Measurements from ENCODE around the gene LRRK1.

LRRK1 gene

GRCh38 chr15:100892013-100892355 lies 27.2 kb upstream of the LRRK1 start:
- no peak for DNase-seq (ENCODE audit: low spot score)

GRCh38 chr15:100893261-100893963 lies 25.7 kb upstream of the LRRK1 start:
- no peak for DNase-seq (ENCODE audit: low spot score)

GRCh38 chr15:100893964-100894295 lies 25.2 kb upstream of the LRRK1 start:
- DNase-seq (ENCODE audit: low spot score), result no peak

GRCh38 chr15:100895721-100896120 lies 23.4 kb upstream of the LRRK1 start:
- no peak for DNase-seq (ENCODE audit: low spot score)

GRCh38 chr15:100897221-100898151 lies 21.7 kb upstream of the LRRK1 start:
- DNase-seq (ENCODE audit: low spot score), result no peak

GRCh38 chr15:100898152-100898490 lies 21.0 kb upstream of the LRRK1 start:
- peak; percentile 40 for DNase-seq (ENCODE audit: low spot score)

- DNase-seq (ENCODE audit: low spot score), result no peak
Measured at GRCh38 chr15:100898661-100899462, 20.3 kb upstream of the LRRK1 start.

- no peak for DNase-seq (ENCODE audit: low spot score)
Measured at GRCh38 chr15:100899601-100900000, 19.6 kb upstream of the LRRK1 start.

GRCh38 chr15:100900136-100900794 lies 18.9 kb upstream of the LRRK1 start:
- no peak for DNase-seq (ENCODE audit: low spot score)

GRCh38 chr15:100900795-100901169 lies 18.4 kb upstream of the LRRK1 start:
- DNase-seq (ENCODE audit: low spot score), result no peak

GRCh38 chr15:100901296-100901695 lies 17.9 kb upstream of the LRRK1 start:
- no peak for DNase-seq (ENCODE audit: low spot score)

GRCh38 chr15:100901702-100902435 lies 17.3 kb upstream of the LRRK1 start:
- no peak for DNase-seq (ENCODE audit: low spot score)

GRCh38 chr15:100902436-100903167 lies 16.6 kb upstream of the LRRK1 start:
- DNase-seq (ENCODE audit: low spot score), result peak; percentile 96

- DNase-seq (ENCODE audit: low spot score), result no peak
Measured at GRCh38 chr15:100903168-100903554, 16.0 kb upstream of the LRRK1 start.

GRCh38 chr15:100905850-100906249 lies 13.3 kb upstream of the LRRK1 start:
- no peak for DNase-seq (ENCODE audit: low spot score)

GRCh38 chr15:100908466-100908865 lies 10.7 kb upstream of the LRRK1 start:
- no peak for DNase-seq (ENCODE audit: low spot score)

- DNase-seq (ENCODE audit: low spot score), result no peak
Measured at GRCh38 chr15:100909565-100909964, 9.6 kb upstream of the LRRK1 start.

GRCh38 chr15:100909989-100910955 lies 8.9 kb upstream of the LRRK1 start:
- DNase-seq (ENCODE audit: low spot score), result no peak

- no peak for DNase-seq (ENCODE audit: low spot score)
Measured at GRCh38 chr15:100911086-100911485, 8.1 kb upstream of the LRRK1 start.

GRCh38 chr15:100913961-100914360 lies 5.2 kb upstream of the LRRK1 start:
- no peak for DNase-seq (ENCODE audit: low spot score)
